ENCODE measurements around the gene PPT2. TPM values are rescaled to one million over a fixed set of nuclear protein-coding genes. Genes with fewer than 3 reads are reported as not detected.
A peak's percentile ranks its signal among the peaks of the same experiment; 100 is the strongest.

Gene PPT2
- total and polyA plus RNA-seq, 2 of the 13 experiments (the other 11 are each of a cell fraction or from before 2014, with no cell fraction given), result 39.2 to 61.8 TPM

- TF ChIP-seq ZBTB49 (CRISPR knock-in tag; IDR thresholded peaks at IDR 0.05; ENCODE audit: borderline replicate concordance), result no peak
- TF ChIP-seq, protein P1, sequence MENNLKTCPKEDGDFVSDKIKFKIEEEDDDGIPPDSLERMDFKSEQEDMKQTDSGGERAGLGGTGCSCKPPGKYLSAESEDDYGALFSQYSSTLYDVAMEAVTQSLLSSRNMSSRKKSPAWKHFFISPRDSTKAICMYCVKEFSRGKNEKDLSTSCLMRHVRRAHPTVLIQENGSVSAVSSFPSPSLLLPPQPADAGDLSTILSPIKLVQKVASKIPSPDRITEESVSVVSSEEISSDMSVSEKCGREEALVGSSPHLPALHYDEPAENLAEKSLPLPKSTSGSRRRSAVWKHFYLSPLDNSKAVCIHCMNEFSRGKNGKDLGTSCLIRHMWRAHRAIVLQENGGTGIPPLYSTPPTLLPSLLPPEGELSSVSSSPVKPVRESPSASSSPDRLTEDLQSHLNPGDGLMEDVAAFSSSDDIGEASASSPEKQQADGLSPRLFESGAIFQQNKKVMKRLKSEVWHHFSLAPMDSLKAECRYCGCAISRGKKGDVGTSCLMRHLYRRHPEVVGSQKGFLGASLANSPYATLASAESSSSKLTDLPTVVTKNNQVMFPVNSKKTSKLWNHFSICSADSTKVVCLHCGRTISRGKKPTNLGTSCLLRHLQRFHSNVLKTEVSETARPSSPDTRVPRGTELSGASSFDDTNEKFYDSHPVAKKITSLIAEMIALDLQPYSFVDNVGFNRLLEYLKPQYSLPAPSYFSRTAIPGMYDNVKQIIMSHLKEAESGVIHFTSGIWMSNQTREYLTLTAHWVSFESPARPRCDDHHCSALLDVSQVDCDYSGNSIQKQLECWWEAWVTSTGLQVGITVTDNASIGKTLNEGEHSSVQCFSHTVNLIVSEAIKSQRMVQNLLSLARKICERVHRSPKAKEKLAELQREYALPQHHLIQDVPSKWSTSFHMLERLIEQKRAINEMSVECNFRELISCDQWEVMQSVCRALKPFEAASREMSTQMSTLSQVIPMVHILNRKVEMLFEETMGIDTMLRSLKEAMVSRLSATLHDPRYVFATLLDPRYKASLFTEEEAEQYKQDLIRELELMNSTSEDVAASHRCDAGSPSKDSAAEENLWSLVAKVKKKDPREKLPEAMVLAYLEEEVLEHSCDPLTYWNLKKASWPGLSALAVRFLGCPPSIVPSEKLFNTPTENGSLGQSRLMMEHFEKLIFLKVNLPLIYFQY (CRISPR knock-in tag; IDR thresholded peaks at IDR 0.05; ENCODE audit: borderline replicate concordance), result no peak
- no peak for TF ChIP-seq ZNF792 (CRISPR knock-in tag; IDR thresholded peaks at IDR 0.05)
- TF ChIP-seq YEATS4 (CRISPR knock-in tag; IDR thresholded peaks at IDR 0.05; ENCODE audit: borderline replicate concordance), result no peak
- TF ChIP-seq ZNF674 (CRISPR knock-in tag; IDR thresholded peaks at IDR 0.05; ENCODE audit: low read depth), result no peak
- no peak; the same call in 1 of the 2 replicates for TF ChIP-seq SP5 (CRISPR knock-in tag; IDR thresholded peaks at IDR 0.05; ENCODE audit: borderline replicate concordance, low read depth)
- no peak for TF ChIP-seq ADNP (CRISPR knock-in tag; IDR thresholded peaks at IDR 0.05)
- TF ChIP-seq, protein P2, sequence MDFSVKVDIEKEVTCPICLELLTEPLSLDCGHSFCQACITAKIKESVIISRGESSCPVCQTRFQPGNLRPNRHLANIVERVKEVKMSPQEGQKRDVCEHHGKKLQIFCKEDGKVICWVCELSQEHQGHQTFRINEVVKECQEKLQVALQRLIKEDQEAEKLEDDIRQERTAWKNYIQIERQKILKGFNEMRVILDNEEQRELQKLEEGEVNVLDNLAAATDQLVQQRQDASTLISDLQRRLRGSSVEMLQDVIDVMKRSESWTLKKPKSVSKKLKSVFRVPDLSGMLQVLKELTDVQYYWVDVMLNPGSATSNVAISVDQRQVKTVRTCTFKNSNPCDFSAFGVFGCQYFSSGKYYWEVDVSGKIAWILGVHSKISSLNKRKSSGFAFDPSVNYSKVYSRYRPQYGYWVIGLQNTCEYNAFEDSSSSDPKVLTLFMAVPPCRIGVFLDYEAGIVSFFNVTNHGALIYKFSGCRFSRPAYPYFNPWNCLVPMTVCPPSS (IDR thresholded peaks at IDR 0.05), result no peak
- TF ChIP-seq NR2C2 (CRISPR knock-in tag; IDR thresholded peaks at IDR 0.05; ENCODE audit: borderline replicate concordance), result no peak
- 0 out of 2 replicates have a peak, but pooled peaks have one; percentile 17 for TF ChIP-seq MYNN (CRISPR knock-in tag; IDR thresholded peaks at IDR 0.05; ENCODE audit: low read depth)
- TF ChIP-seq HMGA1 (CRISPR knock-in tag; conservative IDR thresholded peaks at IDR 0.05), result no peak
- no peak for TF ChIP-seq MED8 (CRISPR knock-in tag; IDR thresholded peaks at IDR 0.05; ENCODE audit: insufficient replicate concordance)
- TF ChIP-seq SIN3A (IDR thresholded peaks at IDR 0.05; ENCODE audit: borderline replicate concordance, low read depth, low read length), result 0 out of 2 replicates have a peak, but pooled peaks have one; percentile 3
- TF ChIP-seq ZHX2 (IDR thresholded peaks at IDR 0.05; ENCODE audit: low read depth), result no peak
- no peak for TF ChIP-seq ZHX2 (CRISPR knock-in tag; IDR thresholded peaks at IDR 0.05; ENCODE audit: borderline replicate concordance)
These were observed 41.1 kb downstream of the PPT2 start (continued) for GRCh38 chr6:32194825-32195651.
